ENCODE results near the gene H19. TPM values are rescaled to one million over a fixed set of nuclear protein-coding genes. Genes with fewer than 3 reads are reported as not detected.

Gene H19
- total and polyA plus RNA-seq, 4 donors, result 194 to 16,780 (median 332) TPM

DNA sequence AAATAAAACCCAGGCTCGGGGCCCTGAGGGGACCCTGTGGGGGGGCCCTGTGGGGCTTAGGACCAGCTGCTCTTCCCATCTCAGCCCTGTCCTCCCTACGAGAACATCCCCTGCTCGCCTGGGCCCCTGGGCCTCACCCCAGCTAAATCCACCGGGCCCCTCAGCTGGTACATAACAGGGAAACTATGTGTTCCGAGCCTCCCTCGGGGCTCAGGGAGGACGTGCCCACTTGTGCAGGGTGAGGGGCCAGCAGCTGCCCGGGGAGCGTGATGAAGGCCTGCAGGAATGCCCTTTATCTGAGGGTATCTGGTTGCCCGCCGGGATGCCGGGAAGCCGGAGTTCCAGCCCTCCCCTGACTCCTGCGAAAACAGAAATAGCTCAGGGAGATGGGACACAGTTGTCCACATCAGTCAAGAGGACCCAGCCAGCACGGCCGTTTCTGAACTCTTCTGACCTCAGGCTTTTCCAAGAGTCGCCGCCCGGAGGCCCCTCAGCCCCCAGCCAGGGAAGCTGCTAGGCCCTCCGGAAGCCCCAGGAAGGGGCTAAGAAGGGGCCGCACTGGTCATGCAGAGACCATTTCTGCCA, 29.9 kb downstream of the H19 start:
- Histone ChIP-seq H3K27me3 (ENCODE audit: control insufficient read depth in 4 of 4, insufficient read depth in 4 of 4, low read length in 3 of 4) (no peaks in the 10 kb centered on the region), H3K9me3 (ENCODE audit: control insufficient read depth in 4 of 4, low read length in 3 of 4) (no peaks in the 10 kb centered on the region), H3K4me3 (ENCODE audit: low read depth in 1 of 3, low read length in 3 of 3) (no peak overlapping the region), H3K27ac (ENCODE audit: low read depth in 1 of 2, low read length in 2 of 2) (no peak overlapping the region), H3K4me1 (ENCODE audit: control insufficient read depth in 4 of 4, insufficient read depth in 4 of 4, low read length in 3 of 4) (no peaks in the 10 kb centered on the region), H3K9ac (ENCODE audit: low read depth in 1 of 2, low read length in 2 of 2) (no peak overlapping the region), H3K36me3 (ENCODE audit: control insufficient read depth in 4 of 4, insufficient read depth in 3 of 4, low read depth in 1 of 4, low read length in 3 of 4) (no peaks in the 10 kb centered on the region)
- DNase-seq (ENCODE audit: low spot score), result no peak
- no peak for TF ChIP-seq TAF1 (conservative IDR thresholded peaks at IDR 0.05)
- no peak for TF ChIP-seq SP1 (IDR thresholded peaks at IDR 0.05)
- TF ChIP-seq, protein P1, sequence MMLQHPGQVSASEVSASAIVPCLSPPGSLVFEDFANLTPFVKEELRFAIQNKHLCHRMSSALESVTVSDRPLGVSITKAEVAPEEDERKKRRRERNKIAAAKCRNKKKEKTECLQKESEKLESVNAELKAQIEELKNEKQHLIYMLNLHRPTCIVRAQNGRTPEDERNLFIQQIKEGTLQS (IDR thresholded peaks at IDR 0.05), result no peak
- TF ChIP-seq, protein P2, sequence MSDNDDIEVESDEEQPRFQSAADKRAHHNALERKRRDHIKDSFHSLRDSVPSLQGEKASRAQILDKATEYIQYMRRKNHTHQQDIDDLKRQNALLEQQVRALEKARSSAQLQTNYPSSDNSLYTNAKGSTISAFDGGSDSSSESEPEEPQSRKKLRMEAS (IDR thresholded peaks at IDR 0.05), result no peak
- TF ChIP-seq HNF4A (conservative IDR thresholded peaks at IDR 0.05), result no peak
- TF ChIP-seq FOXA1 (IDR thresholded peaks at IDR 0.05), result no peak
- TF ChIP-seq, protein P3, sequence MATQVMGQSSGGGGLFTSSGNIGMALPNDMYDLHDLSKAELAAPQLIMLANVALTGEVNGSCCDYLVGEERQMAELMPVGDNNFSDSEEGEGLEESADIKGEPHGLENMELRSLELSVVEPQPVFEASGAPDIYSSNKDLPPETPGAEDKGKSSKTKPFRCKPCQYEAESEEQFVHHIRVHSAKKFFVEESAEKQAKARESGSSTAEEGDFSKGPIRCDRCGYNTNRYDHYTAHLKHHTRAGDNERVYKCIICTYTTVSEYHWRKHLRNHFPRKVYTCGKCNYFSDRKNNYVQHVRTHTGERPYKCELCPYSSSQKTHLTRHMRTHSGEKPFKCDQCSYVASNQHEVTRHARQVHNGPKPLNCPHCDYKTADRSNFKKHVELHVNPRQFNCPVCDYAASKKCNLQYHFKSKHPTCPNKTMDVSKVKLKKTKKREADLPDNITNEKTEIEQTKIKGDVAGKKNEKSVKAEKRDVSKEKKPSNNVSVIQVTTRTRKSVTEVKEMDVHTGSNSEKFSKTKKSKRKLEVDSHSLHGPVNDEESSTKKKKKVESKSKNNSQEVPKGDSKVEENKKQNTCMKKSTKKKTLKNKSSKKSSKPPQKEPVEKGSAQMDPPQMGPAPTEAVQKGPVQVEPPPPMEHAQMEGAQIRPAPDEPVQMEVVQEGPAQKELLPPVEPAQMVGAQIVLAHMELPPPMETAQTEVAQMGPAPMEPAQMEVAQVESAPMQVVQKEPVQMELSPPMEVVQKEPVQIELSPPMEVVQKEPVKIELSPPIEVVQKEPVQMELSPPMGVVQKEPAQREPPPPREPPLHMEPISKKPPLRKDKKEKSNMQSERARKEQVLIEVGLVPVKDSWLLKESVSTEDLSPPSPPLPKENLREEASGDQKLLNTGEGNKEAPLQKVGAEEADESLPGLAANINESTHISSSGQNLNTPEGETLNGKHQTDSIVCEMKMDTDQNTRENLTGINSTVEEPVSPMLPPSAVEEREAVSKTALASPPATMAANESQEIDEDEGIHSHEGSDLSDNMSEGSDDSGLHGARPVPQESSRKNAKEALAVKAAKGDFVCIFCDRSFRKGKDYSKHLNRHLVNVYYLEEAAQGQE (IDR thresholded peaks at IDR 0.05), result no peak
- no peak for TF ChIP-seq JUND (IDR thresholded peaks at IDR 0.05)
- no peak for TF ChIP-seq GABPA (IDR thresholded peaks at IDR 0.05 in 1 of 2, conservative IDR thresholded peaks at IDR 0.05 in 1 of 2)
- TF ChIP-seq FOXA2 (IDR thresholded peaks at IDR 0.05), result no peak
- TF ChIP-seq, protein P4, sequence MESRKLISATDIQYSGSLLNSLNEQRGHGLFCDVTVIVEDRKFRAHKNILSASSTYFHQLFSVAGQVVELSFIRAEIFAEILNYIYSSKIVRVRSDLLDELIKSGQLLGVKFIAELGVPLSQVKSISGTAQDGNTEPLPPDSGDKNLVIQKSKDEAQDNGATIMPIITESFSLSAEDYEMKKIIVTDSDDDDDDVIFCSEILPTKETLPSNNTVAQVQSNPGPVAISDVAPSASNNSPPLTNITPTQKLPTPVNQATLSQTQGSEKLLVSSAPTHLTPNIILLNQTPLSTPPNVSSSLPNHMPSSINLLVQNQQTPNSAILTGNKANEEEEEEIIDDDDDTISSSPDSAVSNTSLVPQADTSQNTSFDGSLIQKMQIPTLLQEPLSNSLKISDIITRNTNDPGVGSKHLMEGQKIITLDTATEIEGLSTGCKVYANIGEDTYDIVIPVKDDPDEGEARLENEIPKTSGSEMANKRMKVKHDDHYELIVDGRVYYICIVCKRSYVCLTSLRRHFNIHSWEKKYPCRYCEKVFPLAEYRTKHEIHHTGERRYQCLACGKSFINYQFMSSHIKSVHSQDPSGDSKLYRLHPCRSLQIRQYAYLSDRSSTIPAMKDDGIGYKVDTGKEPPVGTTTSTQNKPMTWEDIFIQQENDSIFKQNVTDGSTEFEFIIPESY (IDR thresholded peaks at IDR 0.05), result no peak
- TF ChIP-seq RXRA (IDR thresholded peaks at IDR 0.05), result no peak
- no peak for TF ChIP-seq NR2F2 (IDR thresholded peaks at IDR 0.05)
- no peak for TF ChIP-seq RAD21 (IDR thresholded peaks at IDR 0.05)
- TF ChIP-seq, protein P5, sequence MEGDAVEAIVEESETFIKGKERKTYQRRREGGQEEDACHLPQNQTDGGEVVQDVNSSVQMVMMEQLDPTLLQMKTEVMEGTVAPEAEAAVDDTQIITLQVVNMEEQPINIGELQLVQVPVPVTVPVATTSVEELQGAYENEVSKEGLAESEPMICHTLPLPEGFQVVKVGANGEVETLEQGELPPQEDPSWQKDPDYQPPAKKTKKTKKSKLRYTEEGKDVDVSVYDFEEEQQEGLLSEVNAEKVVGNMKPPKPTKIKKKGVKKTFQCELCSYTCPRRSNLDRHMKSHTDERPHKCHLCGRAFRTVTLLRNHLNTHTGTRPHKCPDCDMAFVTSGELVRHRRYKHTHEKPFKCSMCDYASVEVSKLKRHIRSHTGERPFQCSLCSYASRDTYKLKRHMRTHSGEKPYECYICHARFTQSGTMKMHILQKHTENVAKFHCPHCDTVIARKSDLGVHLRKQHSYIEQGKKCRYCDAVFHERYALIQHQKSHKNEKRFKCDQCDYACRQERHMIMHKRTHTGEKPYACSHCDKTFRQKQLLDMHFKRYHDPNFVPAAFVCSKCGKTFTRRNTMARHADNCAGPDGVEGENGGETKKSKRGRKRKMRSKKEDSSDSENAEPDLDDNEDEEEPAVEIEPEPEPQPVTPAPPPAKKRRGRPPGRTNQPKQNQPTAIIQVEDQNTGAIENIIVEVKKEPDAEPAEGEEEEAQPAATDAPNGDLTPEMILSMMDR (IDR thresholded peaks at IDR 0.05; ENCODE audit: low read depth, low read length, missing input control), result no peak
- TF ChIP-seq YY1 (IDR thresholded peaks at IDR 0.05), result no peak
- no peak for TF ChIP-seq HNF4G (IDR thresholded peaks at IDR 0.05)
- no peak for TF ChIP-seq EGR1 (IDR thresholded peaks at IDR 0.05; ENCODE audit: low read depth in 2 of 2)
- WGBS, result 77% methylated on average over 5 of the region's 21 CpGs
